GM13977 (cell line): ENCODE data around the gene YPEL2.

ENCODE experiments used
- DNase-seq: peaks from one replicate; pipeline ENCODE4 v3.0.0; 2012; ENCODE audit warnings: low spot score
- CTCF ChIP-seq: IDR thresholded peaks from 2 replicates; pipeline ENCODE4 v1.5.1; 2012; ENCODE audit warnings: mild to moderate bottlenecking, control low read depth; ENCODE audit not compliant: insufficient read depth; ENCODE audit errors: extremely low read depth, missing control alignments
- in situ Hi-C: fragments of 300-500 bp; cut with MboI; formaldehyde crosslinking; loops from one replicate; pipeline ENCODE4 v1.12.0; 2022; ENCODE audit warnings: low sequenced_read_pairs, low pct_unique_long_range_greater_than_20kb, mixed read lengths, inconsistent platforms; ENCODE audit not compliant: unreplicated experiment

YPEL2 gene

GRCh38 chr17:59401274-59401673 is 69.8 kb downstream of the YPEL2 start:
- no peak for DNase-seq
- no peak for TF ChIP-seq CTCF
- in situ Hi-C loops: no loop called here

DNA sequence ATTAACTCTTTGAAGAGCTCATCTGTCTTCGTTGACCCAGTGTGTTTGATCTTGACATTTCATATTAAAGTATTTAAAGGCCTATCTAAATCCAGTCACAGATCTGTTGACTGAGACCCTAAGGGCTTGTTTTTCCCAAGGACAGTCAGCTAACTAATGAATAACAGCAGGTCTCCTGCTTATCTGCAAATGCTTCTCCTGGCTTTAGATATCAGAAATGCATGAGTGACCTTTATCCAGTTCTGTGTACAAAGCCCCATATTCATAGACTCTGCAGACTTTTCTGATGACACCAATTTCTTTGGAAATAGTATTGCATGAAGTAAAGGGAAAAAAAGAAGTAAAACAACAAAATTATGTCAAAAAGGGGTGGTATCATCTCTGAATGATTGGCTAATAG is 70.3 kb downstream of the YPEL2 start:
- in situ Hi-C loops: no loop called here
- no peak for DNase-seq
- no peak for TF ChIP-seq CTCF

DNA sequence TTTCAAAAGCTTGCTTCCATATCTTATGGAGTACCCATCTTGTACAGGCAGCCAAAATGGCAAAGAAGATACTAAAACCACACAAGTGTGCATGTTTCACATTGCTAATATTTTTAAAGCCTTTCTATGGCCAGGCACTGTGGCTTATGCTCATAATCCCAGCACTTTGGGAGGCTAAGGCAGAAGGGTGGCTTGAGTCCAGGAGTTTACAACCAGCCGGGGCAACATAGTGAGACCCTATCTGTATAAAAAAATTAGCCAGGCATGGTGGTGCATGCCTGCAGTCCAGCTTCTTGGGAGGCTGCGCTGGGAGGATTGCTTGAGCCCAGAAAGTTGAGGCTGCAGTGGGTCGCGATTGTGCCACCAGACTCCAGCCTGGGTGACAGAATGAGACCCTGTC is 71.3 kb downstream of the YPEL2 start:
- no peak for DNase-seq
- in situ Hi-C loops: no loop called here
- no peak for TF ChIP-seq CTCF

DNA sequence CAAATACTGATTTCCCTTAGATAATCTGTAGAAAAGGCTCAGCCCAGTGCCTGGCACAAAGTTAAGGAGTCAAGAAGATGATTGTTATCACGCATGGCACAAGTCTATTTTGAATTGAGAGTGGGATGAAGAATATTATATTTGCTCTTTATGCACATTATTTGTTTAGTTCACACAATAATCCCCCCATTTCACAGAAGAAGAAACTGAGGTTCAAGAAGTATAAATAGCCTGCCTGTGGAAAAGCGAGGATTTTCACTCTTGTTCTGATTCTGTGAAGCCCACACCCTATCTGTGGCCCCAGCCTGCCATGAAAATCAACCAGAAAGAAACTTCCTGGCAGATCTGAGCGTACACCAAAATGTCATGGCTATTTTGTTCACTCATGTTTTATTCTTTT is 73.0 kb downstream of the YPEL2 start:
- DNase-seq: no peak
- no peak for TF ChIP-seq CTCF
- in situ Hi-C loops: no loop called here

DNA sequence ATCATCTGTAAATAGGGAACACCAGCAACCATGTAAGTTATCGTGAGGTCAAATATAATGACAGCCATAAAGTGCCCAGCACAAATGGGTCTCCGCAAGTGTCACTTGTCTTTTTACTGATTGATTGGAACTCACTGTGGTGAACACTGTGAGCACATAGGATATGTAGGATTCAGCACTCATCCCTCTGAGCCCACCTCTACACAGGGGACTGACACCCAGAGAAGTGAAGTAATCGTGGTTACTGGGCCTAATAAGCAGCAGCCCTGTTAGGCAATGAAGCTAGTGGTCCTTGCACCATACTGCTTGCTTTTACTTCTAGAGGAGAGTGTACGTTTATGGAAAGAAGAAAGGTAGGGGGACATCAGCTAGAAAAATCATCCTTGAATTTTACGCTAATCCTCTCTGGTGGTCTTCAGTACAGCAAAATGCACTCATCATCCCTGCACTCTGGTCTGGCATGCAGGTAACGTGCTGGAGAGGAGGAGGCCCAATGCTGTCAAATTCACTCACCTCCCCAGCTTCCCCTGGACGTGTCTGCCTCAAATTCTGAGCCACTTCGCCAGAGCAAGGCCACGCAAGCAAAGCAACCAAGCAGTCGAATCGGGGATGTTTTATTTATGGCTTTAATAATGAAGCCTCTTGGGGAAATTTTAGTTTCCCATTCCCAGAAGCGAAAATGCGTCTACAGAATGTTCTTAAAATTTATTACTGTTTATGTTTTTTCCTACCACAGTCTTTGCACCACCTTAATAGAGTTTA is 74.7 kb downstream of the YPEL2 start:
- in situ Hi-C loops: no loop called here
- TF ChIP-seq CTCF: no peak
- no peak for DNase-seq

DNA sequence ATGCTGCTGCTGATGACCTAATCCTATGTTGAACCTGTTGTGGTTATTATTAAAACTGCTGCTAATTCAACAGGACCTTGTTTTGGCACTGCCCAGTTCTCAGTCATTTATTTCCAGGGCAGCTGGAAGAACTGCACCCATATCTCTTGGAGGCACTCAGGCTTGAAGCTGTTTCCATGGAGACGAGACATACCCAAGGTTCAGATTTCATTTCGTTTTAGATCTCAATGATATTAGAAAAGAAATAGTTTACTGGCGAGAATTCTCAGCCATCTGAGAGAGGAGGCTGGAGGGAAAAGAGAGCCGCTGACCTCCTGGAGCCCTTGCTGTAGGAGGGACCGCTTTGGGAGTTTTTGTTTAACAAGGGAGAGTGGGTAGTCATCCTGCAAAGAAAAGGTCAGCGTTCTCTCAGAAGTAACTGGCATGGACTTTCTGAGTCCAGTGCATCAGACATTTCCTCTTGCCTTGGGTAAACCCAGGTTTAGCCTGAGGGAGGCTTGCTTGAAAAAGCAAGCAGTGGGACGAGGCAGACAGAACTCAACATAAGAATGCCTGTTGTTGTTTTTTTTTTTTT is 75.4 kb downstream of the YPEL2 start:
- in situ Hi-C loops: no loop called here
- TF ChIP-seq CTCF: no peak
- DNase-seq: no peak
